ENCODE results near the gene DPAGT1.

DNA sequence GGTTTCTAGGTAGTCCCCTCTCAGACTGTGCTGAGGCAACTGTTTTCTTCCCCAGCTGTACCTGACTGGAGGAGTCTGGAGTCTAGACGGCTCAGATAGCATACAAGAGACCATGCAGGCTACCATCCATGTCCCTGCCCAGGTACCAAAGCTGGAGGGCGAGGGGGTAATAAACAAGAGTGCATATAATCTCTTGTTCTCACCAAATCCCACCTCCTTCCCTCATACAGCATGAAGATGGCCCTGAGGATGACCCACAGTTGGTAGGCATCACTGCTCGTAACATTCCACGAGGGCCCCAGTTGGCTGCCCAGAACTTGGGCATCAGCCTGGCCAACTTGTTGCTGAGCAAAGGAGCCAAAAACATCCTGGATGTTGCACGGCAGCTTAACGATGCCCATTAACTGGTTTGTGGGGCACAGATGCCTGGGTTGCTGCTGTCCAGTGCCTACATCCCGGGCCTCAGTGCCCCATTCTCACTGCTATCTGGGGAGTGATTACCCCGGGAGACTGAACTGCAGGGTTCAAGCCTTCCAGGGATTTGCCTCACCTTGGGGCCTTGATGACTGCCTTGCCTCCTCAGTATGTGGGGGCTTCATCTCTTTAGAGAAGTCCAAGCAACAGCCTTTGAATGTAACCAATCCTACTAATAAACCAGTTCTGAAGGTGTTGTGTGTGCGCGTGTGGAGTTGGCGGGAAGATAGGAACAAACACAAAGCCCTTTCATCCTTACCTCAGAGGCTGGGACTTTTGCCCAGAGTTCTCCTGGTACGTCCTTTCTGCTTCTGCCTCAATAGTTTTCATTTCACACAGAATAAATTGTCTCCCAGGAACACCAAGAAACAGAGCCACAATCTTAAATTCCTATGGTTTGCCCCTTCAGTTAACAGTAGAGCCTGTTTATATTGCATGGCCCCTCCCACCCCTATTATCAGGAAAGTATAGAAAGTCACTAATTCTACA, 8.5 kb downstream of the DPAGT1 start:
- TF ChIP-seq, protein P1, sequence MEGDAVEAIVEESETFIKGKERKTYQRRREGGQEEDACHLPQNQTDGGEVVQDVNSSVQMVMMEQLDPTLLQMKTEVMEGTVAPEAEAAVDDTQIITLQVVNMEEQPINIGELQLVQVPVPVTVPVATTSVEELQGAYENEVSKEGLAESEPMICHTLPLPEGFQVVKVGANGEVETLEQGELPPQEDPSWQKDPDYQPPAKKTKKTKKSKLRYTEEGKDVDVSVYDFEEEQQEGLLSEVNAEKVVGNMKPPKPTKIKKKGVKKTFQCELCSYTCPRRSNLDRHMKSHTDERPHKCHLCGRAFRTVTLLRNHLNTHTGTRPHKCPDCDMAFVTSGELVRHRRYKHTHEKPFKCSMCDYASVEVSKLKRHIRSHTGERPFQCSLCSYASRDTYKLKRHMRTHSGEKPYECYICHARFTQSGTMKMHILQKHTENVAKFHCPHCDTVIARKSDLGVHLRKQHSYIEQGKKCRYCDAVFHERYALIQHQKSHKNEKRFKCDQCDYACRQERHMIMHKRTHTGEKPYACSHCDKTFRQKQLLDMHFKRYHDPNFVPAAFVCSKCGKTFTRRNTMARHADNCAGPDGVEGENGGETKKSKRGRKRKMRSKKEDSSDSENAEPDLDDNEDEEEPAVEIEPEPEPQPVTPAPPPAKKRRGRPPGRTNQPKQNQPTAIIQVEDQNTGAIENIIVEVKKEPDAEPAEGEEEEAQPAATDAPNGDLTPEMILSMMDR (conservative IDR thresholded peaks at IDR 0.05; ENCODE audit: low read length): no peak
- TF ChIP-seq EZH2phosphoT487 (IDR thresholded peaks at IDR 0.05; ENCODE audit: borderline replicate concordance, low read depth, low read length): no peak
